KBM-7 (cell line): Measurements from ENCODE around the gene CYP2D6.
"Not testable (repeated sequence)": the region's sequence is repeated elsewhere in the genome, so short reads cannot be mapped to it uniquely, and the experiment has no call there.

Experiments used
- DNase-seq: peaks from one replicate; pipeline ENCODE4 v3.0.0-alpha.2; 2015
- in situ Hi-C: fragments of 300-500 bp; cut with MboI; formaldehyde crosslinking; loops from 2 replicates; pipeline ENCODE4 v1.14.3; 2020; ENCODE audit warnings: low sequenced_read_pairs, low pct_unique_long_range_greater_than_20kb, mixed read lengths

Gene CYP2D6

DNA sequence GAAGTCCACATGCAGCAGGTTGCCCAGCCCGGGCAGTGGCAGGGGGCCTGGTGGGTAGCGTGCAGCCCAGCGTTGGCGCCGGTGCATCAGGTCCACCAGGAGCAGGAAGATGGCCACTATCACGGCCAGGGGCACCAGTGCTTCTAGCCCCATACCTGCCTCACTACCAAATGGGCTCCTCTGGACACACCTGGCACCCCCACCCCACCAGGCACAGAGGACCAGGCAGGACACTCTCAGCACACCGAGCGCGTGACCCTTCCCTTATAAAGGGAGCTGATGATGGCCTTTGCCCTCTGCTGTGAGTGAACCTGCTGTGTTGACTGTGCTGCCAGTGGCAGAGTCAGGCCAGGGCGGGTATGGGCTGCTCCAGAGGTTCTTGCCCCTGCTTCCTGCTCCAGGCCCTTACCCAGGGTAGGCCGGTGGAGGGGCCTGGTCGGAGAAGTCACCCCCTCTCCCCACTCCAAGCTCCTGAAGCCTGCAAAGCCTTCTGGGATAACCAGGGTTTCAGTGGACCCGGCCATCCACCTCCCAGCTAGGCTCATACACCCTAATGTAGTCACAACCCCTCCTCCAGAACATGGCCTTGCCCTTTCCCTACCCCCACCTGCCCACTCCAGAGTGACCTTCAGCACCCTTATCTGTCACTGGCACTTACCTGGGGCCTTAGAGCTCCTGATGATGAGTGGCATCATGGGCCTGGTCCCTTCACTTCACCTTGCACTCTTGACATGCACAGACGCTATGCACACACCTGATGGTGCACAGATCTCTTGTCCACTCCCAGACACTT, at the start of gene CYP2D6:
TSS of gene CYP2D6 (minus strand) at position 172 of the 793 bp plus-strand sequence. CDS start at position 153, 19 bp downstream.
- in situ Hi-C loops, DNase-seq: not testable (repeated sequence)

DNA sequence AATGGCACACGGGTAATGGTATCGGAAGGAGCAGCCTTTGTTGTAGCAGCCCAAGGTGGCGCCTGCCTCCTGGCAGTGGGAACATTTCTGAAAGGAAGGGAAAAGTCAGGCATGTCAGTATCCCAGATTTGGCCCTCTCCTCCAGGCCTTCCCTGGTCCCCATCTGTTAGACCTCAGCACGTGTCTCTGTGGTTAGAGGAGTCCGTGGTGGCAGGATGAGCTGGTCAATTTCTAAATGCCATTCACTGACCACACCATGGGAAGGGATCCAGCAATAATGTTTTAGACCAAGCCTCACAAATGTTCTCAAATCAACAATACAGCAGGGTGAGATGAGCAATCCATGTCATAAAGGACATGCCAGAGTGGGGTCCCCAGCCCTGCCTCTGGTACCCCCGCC, 49.0 kb upstream of the CYP2D6 start:
- no peak for DNase-seq
- in situ Hi-C loops: no loop called here

DNA sequence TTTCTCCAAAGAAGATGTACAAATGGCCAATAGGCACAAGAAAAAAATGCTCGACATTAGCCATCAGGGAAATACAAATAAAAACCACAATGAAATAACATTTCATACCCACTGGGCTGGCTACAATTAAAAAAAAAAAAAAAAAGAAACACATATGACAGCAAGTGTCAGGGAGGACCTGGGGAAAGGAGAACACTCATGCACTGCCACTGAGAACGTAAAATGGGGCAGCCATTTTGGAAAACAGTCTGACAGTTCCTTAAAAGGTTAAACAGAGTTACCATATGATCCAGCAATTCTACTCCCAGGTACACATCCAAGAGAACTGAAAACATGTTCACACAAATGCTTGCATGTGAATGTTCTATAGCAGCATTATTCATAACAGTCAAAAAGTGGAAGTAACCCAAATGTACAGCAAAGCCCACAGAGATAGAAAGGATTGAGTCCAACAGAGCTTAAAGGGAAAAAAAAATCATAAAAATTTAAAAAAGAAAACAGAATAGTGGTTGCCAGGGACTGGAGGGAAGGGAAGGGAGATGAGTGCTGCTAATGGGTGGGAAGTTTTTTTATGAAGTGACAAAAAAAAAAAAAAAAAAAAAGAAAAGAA, 48.4 kb upstream of the CYP2D6 start:
- in situ Hi-C loops: no loop called here
- peak; percentile 4 for DNase-seq

DNA sequence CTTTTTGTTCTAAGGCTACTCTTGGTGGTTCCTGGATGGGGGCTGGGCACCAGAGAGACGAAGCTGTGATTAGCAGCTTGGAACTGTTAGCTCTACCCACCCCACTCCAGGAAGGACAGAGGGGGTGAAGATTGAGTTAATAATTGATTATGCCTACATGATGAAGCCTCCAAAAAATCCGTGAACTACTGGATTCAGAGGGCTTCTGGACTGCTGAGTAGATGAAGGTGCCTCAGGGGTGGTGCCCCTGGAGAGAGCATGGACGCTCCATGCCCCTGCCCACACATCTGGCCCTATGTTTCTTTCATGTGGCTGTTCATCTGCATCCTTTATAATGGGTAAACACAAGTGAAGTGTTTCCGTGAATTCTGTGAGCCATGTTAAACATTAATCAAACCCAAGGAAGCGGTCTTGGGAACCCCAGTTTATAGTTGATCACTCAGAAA, 47.3 kb upstream of the CYP2D6 start:
- no peak for DNase-seq
- in situ Hi-C loops: no loop called here

DNA sequence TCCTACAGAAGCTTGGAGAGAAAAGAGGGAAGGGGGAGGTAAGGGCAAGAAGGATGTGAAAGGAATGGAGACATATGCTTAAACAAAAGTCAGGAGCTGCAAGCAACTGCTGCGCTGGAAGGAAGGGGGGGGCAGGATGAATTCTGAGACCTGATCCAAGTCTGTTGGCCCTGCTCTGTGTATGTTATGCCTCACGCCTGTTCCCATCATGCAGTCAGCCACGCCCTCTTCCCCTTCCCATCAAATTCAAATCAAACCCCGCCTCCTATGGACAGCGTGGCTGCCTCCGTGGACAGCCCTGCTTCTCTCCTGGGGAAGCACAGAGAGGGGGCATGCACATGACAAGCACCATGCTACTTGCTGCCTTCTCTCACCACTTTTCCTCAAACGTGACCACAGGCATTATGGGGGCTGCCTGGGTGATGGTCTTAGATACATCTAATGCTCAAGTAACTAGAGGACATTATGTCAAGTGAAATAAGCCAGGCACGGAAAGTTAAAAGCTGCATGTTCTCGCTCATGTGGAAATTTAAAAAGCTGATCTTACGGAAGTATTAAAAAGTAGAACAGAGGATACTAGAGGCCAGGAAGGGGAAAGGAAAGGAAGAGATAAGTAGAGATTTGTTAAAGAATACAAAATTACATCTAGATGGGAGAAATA, 45.8 kb upstream of the CYP2D6 start:
- no peak for DNase-seq
- in situ Hi-C loops: no loop called here

DNA sequence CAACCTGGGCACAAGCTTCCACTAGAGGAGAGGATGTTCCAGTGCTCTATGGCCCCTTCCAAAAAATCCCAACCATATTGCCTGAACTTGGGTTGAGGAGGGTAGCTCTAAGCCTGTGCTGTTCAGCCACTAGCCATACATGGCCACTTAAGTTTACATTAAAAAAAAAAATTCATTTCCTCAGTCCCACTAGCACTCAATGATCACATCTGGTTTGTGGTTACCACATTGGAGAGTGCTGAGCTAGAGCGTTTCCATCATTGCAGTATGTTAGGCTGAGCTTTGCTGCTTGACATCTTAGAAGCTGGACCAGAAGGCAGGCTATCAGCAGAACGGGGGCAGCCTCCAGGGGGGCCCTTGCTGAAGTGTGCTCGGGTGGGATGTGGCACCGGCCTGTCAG, 43.5 kb upstream of the CYP2D6 start:
- DNase-seq: peak; percentile 7
- in situ Hi-C loops: loop anchor here (25.0 kb wide), 1 partner anchor 263 kb away; the partner anchor contains the start of gene NFAM1

DNA sequence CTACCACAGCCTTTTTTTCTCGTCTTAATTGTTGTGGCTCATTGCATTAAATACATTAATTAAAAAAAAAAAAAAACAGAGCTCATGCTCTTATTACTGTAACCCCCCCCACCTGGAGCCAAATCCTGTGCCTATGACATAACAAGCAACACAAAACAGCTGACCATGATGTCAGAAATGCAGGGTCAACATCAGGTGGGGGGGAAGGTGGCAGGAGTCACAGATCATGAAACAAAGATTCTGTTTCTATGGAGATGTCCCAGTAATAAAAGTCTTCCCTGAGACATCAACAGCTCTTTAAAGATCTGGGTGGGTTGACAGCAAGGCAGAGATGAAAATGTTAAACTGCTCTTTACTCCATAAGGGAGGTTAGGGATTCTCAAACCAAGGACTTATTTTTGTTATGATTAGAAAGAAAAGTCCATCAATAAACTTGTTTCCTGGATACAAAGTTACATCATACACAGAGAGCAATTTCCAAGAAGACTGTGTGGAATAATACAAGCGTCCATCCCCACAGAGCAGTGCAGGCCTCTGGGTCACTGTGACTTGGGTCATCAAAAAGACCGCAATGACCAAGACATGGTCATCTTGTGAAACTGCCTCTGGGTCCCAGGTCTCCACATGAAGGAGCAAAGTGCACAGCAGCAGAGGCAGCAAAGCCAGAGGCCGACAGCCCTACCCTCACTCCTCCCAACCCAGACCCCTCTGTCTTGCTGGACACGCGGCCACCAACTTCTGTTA, 42.7 kb upstream of the CYP2D6 start:
- in situ Hi-C loops: loop anchor here (25.0 kb wide), 1 partner anchor 264 kb away; the partner anchor contains the start of gene NFAM1
- no peak for DNase-seq

DNA sequence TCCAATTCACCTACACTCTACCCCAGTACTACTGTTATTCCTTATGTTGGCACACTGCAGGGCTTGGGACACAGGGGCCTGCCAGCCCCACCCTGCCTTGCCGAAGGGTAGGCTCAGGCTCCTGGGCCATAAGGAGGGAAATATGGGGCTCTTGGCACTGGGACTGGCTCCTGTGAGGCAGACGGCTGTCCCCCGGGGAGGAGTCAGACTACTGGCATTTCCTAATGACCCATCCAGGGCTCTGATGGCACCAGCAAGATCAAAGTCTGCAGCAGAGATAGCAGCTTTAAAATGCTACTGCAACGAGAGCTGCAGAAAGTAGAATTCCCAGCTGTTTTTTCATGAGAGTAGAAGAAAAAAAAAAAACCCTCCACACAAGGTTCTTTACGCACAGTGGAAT, 42.2 kb upstream of the CYP2D6 start:
- no peak for DNase-seq
- in situ Hi-C loops: loop anchor here (25.0 kb wide), 1 partner anchor 265 kb away; the partner anchor contains the start of gene NFAM1

DNA sequence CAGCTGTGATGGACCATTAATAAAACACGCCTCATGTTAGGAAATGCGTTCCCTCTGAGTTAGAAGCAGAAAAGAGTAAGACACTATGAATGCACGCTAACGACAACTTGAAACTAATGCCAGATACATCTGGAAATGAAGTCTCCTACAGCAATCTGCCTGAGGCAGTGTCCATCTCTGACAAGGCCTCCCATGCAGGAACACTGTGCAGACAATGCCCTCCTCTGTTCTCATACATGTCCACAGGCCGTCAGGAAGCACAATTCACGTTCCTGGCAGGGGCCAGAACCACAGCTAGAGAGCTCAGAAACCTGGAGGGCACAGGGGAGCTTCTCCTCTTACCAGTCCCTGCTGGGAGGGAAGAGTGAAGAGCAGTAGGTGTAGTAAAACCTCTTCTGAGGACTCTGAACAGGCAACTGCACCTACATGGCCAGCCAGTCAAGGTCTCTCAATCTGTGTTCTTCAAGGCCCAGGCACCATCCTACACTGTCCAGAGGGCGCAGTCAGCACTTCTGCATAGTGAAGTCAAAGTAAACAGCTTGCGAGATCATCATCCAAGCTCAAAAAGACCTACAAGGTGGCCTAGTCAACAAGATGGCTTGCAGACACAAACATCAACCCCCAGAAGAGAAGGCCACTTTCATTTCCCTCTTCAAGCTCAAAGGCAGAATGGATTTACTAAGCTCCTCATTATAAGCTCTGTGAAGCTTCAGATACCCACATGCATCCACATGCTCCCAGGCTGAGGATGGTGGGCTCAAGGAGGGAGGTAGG, 41.5 kb upstream of the CYP2D6 start:
- DNase-seq: no peak
- in situ Hi-C loops: loop anchor here (25.0 kb wide), 1 partner anchor 265 kb away; the partner anchor contains the start of gene NFAM1

DNA sequence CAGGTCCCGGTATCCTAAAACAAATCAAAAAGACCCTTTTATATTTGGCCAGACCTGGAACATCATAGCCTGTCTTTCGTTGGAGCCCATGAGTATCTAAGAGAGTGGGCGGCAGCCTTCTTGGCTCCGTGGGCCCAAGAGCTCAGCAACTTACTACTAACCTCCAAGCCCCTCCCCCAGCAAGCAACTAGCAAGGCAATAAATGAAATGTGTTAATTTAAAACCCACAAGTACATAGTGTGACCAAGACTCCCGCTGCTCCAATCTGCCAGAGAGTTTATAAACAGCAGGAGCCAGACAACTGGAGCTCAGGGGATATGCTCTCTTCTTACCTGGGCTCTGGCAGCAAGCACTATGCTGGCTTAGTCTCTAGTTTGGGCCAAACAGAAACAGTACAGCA, 40.8 kb upstream of the CYP2D6 start:
- in situ Hi-C loops: loop anchor here (25.0 kb wide), 1 partner anchor 266 kb away; the partner anchor contains the start of gene NFAM1

DNA sequence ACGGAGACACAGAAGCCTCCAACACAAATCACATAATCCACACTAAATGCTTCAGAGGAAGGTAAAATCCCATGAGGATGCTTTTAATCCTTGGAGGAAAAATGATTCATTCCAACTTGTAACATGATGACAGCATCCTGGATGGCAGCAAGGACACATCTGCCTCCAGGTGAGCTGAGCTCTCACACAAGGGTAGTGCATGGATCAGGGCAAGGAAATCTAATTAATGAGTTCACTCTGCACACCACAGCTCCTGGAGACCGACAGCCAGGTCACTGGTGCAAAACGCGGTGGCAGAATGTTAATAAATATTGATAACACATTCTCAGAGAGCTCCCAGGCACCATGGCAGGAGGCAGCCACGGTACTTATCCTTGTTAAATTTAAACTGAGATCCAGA, 40.3 kb upstream of the CYP2D6 start:
- DNase-seq: no peak
- in situ Hi-C loops: loop anchor here (25.0 kb wide), 1 partner anchor 266 kb away; the partner anchor contains the start of gene NFAM1

More for the DNA sequence above, 40.8 kb upstream of the CYP2D6 start:
- no peak for DNase-seq

DNA sequence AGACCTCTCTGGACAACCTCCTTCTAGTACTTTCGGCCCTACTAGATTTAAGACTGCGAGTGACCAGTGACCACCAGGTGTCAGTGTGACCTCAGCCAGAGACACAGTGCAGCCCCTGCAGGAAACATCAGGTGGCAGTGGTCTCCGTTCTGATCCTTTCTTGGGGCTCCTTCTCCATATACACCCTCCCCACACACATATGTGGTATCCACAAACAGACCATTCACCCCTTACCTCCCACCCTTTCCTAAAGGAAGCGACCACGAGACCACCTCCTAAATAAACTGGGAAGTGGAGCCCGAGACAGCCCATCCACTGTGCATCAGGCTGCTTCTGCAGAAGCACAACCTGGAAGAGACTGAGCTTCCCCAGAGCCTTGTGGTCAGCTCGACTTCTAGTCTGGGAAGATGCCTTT, 38.5 kb upstream of the CYP2D6 start:
- DNase-seq: peak; percentile 75
- in situ Hi-C loops: loop anchor here (25.0 kb wide), 1 partner anchor 268 kb away; the partner anchor contains the start of gene NFAM1

DNA sequence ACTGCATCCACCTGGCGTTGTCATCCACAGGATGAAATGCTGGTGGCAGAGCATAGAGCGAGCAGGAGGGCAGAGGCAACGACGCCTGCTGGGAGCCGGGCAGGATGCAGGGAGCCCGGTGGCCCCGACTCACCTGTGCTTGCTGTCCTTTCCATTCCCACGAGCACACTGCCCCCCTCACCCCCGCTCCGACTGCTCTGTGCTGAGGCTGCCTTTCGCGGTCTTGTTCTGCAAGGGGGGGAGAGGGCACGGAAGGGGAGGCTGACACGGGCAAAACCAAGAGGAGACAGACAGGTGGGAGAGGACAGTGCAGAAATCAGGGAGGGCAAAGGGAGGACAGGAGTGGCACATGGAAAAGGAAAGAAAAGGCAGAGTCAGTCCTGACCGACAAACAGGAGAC, 37.9 kb upstream of the CYP2D6 start:
- in situ Hi-C loops: loop anchor here (25.0 kb wide), 1 partner anchor 269 kb away; the partner anchor contains the start of gene NFAM1
- no peak for DNase-seq

DNA sequence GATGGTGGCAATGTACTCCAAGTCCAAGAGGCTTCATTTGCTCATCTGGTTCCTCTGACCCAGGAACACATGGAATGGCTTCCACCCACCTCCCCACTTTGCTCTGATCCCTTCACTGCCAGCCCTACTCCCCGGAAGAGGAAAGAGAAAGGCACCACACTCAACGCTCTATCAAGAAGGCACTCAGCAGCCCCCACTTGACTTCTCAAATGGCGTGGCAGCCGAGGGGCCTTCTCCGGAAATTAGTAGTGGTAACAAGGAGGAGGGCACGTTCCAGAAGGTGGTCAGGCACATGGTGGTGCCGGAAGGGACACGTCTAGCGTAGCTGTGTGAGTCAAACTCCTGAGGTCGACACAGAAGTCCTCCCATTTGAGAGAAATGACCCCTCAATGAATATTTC, 36.5 kb upstream of the CYP2D6 start:
- no peak for DNase-seq
- in situ Hi-C loops: loop anchor here (25.0 kb wide), 1 partner anchor 270 kb away; the partner anchor contains the start of gene NFAM1

DNA sequence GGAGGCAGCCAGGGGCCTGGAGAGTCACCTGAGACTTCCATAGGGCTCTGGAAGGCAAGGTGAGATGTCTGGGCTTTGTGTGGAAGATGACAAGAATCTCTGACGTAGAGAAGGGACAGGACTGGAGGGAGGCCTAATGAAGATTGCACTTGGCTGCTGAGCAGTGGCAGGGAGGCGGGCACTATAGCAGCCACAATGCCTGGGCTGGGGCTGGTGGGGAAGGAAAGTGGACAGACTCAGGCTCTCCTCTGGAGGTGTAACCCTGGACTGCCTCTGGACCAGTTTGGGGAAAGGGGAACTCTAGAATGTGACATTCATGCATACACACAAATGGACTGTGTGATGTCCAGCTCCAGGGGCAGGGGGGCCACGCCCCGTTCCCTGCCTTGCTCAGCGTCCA, 34.3 kb upstream of the CYP2D6 start:
- in situ Hi-C loops: loop anchor here (25.0 kb wide), 1 partner anchor 272 kb away; the partner anchor contains the start of gene NFAM1
- DNase-seq: no peak

DNA sequence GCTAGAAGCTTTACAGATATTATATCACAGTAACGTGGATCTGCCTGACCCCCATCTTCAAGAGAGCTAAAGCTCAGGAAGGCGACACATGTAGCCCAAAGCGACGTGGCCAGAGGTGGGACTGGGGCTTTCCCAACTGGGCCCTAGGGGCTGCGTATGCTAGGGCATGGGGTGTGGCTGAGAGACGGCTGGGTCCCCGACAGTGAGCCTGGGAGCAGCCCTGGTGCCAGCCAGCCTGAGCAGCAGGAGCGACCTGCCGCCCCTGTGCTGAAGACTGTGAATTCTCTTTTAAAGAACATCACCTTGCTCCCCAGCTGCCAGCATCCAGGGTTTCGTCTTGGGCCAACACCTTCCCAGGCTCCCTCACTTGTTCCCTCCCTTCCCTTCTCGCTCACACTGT, 32.9 kb upstream of the CYP2D6 start:
- DNase-seq: no peak
- in situ Hi-C loops: loop anchor here (25.0 kb wide), 1 partner anchor 274 kb away; the partner anchor contains the start of gene NFAM1

DNA sequence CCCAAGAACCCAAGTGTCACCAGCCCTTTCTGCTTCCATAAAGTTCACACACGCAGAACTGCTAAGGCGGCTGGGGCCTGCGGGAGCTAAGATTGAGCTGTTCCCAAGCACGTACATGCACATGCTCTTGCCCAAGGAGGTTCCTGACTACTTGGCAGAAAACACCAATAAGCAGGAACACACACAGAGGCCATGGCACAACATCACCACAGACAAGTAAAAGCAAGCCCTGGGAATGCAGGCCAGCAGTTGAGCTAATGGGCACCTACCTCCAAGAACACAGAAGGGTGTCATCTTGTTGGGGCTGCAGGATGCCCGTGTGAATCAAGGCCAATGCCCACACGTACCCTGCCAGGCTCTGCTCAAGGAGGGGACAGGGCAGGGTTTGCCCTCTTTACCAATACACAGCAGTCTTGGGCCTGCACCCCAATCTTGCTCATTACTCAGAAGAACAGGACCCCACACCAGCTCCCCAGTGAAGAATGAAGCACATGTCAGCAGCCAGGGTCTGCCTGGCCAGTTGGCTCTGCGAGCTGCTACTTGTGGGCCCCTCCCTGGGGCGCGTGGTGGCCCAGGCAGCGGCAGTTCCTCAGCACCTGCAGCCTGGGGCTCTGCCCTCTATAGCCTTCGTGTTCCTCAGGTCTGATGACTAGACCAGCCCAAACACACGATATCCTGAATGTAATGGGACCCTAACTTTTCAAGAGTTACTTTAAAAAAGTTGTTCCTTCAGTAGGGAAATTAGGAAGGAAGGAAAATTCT, 32.3 kb upstream of the CYP2D6 start:
- in situ Hi-C loops: loop anchor here (25.0 kb wide), 1 partner anchor 274 kb away; the partner anchor contains the start of gene NFAM1
- no peak for DNase-seq
